NCI-H2107 treated with DMSO at 0.1 percent for 48 hours (cell line): Measurements from ENCODE around the gene MYZAP.

Experiments
- DNase-seq: peaks from one replicate; lab custom pipeline; 2025; ENCODE audit not compliant: unreplicated experiment; lab: John Stamatoyannopoulos, UW

The MYZAP gene

DNA sequence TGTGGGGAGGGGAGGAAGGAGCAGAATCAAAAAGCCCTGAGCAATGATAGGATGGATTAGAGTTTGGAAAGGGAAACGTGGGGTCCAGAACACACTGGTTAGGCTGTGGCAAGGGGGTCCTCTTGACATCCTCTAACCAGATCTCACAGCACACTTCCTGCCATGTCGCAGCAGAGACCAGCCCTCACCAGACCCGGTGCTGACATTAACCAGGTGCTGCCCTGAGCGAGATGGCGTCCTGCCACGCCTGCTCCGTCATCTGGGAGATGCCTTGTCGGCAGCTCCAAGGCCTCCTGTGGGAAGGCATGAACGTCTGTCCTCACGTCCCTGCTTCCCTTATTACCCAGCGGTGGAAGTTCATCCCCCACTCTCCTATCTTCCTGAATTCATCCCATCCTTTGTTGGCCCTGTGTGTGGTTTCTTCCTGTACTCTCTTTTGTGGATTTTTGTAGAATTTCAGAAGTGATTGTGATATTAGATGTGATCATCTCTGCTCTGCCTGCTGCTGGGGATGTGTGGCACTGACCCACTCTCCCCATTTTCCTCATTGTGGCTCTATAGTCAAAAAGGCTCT lies 29.4 kb upstream of the MYZAP start:
- DNase-seq, result no peak

- no peak for DNase-seq
Observed at GRCh38 chr15:57563416-57563815, 28.3 kb upstream of the MYZAP start.

DNA sequence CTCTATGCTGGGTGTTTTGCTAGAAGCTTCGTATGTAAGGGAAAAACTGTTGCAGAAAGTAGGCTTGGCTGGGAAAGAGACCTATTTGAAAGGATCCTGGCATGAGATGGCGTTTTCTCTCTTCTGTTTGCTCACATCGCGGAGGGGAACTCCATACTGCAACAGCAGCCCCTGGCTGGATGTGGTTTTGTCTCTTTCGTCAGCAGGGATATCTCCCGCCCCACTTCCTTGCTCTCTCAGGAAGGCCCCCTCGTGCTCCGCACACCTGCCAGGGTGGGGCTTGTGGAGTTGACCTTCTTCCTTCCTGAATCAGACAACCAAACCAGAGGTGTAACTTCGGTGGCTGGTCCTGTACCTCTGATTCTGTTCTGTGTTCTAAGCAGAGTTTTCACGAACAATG lies 26.4 kb upstream of the MYZAP start:
- DNase-seq, result peak; percentile 17

DNA sequence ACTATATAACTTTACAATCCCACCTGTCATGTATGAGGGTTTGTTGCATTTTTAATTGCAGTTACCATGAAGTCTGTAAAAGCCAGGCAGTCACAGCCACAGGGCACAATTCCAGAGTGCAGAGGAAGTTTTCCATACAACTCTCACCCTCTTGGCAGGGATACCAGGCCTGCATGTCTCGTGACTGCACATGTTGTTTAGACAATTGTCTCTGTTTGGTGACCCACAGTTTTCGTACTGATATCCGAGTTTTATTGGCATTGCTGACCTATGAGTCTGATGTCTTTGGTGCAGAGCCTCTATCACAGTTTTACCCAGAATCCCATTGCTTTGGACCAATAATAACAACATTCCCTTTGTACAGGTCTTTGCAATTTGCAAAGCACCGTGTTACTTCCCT lies 24.9 kb upstream of the MYZAP start:
- DNase-seq, result no peak

- DNase-seq, result no peak
Observed at GRCh38 chr15:57567891-57568290, 23.8 kb upstream of the MYZAP start.

DNA sequence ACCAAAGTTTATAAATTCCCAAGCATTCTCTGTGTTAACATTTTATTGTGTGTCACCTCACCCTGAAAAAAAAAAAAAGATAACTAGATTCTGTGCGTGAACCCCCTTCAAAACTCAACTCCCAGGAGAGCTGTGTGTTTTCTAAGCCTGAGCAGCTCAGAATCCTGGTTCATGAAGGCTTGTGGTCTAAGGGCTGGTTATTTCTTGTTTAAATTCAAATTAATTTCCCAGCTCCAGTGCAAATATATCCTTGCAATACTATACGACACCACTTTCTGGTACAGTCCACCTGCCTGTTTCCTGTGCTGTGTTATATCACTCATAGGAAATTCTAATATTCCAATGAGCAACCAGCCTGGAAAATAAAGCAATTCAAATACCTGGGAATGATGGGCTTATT lies 23.4 kb upstream of the MYZAP start:
- peak; percentile 41 for DNase-seq

GRCh38 chr15:57570340-57570739 lies 21.4 kb upstream of the MYZAP start:
- no peak for DNase-seq

- no peak for DNase-seq
Observed at GRCh38 chr15:57570994-57571393, 20.7 kb upstream of the MYZAP start.

- DNase-seq, result no peak
Observed at GRCh38 chr15:57571725-57572124, 20.0 kb upstream of the MYZAP start.

DNA sequence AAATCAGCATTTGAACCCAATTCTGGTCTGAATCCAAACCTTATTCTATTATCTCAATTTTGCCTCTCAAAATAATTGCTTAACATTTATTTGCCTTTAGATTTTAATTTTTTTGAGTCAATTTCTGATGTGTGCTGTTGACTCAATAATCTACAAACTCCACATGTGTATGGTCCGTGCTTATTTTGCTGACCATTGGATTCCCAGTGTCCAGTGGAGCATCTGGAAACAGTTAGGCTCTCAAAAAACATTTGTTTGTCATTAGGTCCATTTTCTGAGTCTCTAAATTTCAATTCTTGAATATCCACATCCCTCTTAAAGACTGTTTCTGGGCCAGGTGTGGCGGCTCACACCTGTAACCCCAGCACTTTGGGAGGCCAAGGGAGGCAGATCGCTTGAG lies 19.2 kb upstream of the MYZAP start:
- no peak for DNase-seq

DNA sequence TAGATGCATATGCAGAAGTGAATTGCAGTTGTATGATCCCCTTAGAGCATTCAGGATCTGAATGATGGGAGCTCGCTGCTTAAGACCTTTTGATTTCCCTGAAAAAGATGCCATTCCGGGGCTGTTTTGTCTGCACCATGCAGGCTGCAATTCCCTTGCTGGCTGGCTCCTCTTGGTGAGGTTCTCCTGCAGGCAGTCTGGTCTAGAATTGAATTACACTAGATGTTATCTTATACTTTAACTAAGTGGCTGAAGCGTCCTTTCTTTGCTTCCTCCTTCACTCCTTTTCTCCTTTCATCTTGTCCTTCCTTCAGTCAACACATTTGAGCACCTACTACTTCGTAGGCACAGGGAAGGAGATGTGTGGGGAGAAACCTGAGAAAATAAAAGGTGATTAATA lies 18.6 kb upstream of the MYZAP start:
- no peak for DNase-seq

GRCh38 chr15:57575363-57575762 lies 16.3 kb upstream of the MYZAP start:
- no peak for DNase-seq

DNA sequence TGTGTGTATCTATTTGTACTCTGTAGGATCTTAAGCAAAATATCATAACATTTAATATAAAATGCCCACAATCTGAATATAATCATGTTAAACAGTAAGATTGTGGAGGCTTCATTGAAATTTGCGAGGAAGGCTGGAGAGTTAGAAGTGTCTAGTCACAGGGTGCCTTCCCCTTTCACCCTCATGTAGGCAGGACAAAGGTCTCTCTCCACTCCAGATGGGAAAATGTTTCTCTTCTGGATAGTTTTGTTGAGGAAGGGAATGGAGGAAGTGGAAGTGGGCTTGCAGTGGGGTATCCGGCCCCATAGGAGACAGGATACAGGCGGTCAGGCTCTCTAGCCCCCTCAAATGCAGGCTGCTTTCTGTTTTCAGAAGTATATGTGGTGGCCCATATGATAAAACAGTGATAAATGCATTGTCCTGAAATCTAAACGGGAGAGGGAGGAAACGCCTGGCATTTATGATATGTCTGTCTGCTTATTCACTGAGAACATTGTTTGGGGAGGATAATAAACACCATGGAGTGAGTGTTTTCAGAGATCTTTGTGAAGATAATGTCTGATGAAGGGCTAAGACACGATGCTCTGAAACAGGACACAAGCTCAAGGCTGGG lies 13.3 kb upstream of the MYZAP start:
- no peak for DNase-seq

DNA sequence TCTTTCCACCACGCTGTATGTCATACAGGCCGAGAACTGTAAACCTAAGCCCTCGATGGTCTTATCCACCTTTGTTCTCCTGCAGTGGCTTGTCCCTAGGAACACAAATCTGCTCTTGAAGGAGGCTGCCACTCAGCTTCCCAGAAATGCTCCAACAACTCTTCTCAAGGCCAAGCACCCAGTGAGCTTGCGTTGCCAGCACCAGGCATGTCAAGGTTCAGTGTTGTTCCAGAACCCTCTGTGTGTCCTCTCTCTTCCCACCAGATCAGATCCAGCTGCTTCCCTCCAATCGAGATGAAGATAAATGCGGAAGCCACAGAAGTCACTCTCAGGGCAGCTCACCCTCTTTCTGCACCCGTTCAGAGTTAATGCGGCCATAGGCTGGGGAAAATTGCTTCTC lies 11.3 kb upstream of the MYZAP start:
- DNase-seq, result no peak

GRCh38 chr15:57580866-57581265 lies 10.8 kb upstream of the MYZAP start:
- no peak for DNase-seq

DNA sequence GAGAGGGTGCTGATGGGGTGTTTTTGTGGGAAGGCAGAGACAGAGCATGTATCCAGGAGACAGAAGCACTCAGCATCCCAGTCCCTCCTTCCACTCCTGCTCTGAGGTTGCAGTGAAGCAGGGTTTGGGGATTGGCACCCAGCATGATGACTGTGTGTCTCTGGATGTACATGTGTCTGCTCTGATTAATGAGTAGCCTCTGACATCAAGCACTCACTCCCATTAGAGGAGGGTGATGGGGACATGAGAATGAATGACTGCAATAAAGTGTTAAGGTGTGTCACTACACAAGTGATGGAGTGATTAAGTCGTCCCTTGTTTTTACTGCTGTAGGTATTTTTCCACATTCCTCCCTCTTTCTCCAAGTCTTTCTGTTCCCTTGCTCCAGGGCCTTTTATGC lies 9.6 kb upstream of the MYZAP start:
- DNase-seq, result no peak

DNA sequence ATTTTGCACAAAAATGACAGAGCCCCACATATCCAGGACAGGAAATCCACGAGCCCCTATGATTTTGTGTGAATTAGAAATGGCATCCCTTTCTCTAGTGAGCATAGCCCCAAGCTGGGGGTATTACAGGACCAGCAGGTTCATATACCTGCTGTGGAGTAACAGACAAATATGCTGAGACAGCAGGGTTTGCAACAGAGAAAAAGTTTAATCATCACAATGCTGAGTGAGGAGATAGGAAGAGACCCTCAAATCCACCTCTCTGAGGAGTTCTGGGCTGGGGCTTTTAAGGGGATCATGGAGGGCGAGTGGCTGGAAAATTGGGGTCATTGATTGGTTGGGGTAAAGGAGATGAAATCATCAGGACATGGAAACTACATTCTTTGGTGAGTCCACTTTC lies 8.4 kb upstream of the MYZAP start:
- no peak for DNase-seq

DNA sequence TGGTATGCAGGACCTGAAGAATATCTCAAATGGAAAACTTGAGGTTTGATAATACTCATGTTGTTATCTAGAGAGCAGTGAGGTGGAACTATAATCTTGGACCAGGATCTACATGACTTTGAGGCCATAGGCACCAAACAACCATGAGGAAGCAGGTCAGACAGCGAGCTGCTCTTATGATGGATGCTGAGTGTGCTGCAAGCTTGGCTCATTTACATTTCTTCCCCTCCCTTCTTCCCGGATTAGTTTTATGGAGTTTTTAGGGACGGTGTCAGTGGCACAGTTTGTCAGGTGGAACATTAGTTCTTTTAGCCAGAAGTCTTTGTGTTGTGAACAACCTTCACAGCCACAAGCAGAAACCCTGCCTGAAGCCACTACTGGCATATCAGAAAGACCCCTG lies 8.0 kb upstream of the MYZAP start:
- no peak for DNase-seq

DNA sequence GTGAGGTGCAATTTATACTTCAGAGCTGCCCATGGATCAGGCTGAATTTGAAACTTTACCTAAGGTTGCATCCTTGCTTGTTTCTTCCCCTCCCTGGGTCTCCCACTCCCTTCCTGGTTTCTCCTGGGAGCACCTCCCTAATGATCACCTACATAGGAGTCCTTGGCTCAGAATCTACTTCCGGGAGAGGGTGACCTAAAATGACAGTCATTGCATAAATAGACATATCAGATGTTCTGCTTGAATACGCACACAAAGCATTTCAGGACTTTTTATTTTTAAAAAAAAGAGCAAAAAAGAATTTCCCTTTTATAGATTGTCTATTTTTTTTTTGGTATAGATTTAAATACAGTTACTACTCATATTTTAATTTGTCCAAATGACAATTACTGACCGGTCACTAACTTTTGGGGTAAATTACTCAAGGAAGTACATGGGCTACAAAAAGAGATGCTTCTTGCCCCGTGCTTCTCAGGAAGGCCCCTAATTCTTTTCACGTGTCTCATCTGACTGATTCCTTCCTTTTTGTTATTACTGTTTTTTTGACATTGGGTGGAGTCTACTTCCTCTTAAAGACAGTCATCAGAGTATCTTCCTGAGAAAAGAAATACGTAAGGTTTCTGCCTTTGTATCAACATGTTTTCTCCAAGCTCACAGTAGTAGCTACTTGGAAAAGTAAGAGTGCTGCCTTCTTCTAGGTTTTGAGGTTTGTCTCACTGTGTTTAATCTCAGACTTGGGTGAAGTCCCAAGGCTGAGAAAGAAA lies 4.9 kb upstream of the MYZAP start:
- no peak for DNase-seq

- DNase-seq, result no peak
Observed at GRCh38 chr15:57589281-57589680, 2.4 kb upstream of the MYZAP start.

- no peak for DNase-seq
Observed at GRCh38 chr15:57589754-57590153, 1.9 kb upstream of the MYZAP start.

DNA sequence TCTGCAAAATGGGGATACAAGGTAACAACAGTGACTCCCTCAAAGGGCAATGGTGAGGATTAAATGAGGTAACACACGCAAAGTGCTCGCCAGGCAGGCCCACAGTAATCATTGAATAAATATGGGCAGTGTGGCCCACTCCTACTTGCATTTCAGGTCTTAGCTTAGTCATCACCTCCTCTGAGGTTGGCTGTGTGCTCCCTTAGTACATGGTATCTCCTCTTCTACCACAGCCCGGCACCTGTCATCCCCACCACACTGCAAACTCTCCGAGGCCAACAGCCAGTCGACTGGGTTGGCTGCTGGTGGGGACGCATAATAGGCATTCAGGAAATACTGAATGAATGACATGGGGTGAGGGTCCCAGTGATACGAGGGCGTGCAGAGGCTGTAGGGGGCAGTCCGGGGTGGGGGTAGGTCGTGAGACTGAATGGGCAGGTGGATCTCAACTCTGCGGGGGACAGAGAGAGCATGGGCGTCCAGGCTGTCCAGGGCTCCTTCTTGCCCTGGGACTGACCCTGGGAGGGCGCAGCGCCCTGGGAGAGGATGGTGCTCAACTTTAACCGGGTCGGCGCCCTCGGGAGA lies 375 bp upstream of the MYZAP start:
- DNase-seq, result no peak
